Stimulated activated CD8-positive, alpha-beta memory T cell treated with anti-CD3 and anti-CD28 coated beads, Interleukin-12 subunit alpha, Interleukin-12 subunit beta, amount 100 ng/mL, for 24 hours (primary cell): ENCODE results near the gene TMEM218.

Source experiments
- DNase-seq: peaks from one replicate; pipeline ENCODE4 v3.0.0-alpha.2; 2020; ENCODE audit errors: extremely low read depth

The TMEM218 gene

DNA sequence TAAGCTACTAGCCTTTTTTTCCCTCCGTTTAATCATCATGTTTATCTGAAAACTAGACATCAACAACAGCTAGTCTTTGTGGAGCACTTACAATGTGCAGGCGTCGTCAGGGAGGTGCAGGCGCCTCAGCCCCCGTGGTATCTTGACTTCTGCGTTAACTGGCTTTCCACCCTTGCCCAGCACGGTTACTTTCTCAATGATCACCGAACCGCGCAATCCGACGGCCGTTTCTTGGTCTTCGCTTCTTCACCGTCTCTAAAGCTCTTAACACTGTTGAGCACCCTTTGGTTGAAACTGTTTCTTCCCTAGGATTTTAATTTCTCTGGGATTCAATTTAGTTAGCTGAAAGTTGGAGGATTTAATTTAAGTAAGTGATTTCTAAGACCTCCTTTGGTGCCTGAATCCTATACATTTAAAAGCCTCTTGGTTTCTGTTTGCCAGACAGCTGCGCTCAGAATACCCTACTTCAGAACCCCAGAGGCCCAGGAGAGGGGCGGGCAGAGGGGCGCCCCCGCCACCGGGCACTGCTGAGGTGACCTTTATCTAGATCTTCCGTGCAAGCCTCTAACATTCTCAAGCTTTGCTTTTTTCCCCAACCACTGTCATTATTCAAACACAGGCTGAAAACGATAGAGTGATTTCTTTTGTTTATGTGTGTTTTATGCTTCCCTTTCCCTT lies 18.0 kb upstream of the TMEM218 start:
- no peak for DNase-seq

DNA sequence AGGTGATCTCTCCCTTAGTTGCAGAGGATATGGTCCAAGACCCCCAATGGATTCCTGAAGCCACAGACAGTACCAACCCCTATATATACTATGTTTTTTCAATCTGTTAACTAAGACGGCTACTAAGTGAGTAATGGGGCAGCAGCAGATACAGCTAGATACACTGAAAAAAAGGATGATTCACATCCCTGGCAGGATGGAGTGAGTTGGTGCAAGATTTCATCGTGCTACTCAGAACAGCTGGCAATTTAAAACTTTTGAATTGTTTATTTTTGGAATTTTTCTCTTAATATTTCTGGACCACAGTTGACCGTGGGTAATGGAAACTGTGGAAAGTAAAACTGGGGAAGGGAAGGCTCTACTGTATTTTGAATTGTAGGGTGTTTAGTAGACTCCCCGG lies 17.0 kb upstream of the TMEM218 start:
- DNase-seq = no peak

DNA sequence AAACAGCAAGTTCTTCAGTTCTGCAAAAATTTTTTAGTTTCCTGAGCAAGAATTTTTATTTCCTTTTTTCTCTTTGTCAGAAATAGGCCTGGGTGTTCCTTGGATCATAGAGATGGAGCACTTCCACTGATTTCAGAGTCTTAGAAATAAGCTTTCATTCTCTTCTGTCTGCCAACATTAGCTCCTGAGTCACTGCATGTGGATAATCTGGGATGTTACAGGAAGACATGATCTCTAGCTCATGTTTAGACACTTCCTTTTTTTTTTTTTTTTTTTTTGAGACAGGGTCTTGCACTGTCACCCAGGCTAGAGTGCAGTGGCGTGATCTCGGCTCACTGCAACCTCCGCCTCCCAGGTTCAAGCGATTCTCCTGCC lies 13.2 kb upstream of the TMEM218 start:
- no peak for DNase-seq

DNA sequence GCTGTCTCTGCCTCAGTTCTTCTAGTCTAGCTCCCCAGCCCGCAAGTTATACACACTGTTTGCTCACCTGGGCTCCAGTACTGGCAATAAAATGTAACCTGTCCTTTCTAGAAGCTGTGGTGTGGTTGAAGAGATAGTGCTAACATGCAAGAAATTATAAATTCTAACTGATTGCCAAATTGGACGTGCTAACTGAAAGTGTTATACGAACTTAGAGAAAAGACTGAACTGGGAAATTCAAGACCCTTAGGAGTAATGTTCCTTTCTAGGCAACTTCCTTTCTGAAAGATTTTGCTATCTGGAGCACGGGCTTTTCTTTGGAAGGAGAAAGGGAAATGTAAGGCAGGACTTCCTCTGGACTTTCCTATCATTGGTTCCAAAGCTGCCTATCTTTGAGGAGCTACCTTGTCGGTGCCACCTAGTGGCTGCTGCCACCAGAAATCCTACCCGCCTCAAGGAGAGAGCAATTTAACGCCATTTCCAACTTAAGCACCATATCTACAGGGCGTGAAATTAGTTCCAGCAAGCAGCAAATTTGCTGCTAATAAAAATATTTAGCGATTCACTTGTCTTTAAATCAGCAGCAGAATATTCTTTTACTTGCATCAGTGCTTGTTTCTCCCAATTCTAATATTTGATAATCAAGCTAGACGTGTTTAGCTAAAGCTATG lies 12.7 kb upstream of the TMEM218 start:
- no peak for DNase-seq

DNA sequence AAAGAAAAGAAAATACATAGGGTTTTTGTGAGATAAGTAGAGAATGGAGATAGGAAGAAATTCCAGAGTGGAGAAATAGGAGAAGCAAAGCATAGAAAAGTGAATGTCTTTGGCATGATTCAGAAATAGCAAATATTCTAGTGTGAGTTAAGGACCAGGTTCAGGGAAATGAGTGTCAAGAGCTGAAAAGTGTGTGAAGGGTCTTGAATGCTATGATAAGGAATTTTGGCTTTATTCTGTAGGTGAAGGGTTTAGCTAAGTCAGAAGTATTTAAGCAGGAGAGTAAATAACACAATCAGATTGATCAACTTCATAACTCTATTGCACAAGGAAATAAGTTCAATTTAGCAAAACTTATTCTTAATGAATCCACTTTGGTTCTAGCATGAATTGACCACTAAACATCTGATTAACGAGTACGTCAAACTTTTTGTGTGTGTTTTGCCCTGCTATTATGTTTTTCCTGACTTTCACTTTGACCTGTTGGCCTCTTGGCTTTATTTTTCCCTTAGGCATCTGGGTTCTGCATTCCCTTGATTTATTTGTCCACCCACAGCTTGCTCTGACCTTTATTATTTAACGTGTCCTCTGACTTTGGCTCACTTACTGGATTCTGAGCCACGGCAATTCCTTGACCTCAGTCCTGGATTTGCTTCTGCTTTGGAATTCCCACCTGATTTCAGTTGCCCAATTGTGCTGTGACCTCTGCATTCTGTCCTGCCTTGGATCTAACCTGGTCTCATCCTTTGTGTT lies 11.9 kb upstream of the TMEM218 start:
- no peak for DNase-seq

DNA sequence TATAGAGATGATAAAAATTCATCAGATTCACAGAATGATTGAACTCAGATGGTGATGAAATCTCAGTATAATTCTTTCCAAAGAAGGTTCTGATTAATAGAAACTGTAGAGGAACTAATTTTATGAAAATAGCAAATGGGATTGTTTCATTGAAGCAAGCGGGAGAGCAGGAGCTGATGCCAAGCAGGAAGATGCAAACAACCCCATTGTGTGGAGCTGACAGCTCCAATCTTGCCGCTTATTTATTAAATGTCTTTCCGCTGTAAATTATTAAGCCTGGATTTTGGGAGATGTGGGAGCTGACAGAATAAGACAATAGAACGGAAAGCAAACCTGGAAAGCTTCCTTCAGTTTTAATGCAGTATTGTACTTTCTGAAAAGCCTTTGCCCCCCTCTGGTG lies 6.0 kb upstream of the TMEM218 start:
- no peak for DNase-seq

DNA sequence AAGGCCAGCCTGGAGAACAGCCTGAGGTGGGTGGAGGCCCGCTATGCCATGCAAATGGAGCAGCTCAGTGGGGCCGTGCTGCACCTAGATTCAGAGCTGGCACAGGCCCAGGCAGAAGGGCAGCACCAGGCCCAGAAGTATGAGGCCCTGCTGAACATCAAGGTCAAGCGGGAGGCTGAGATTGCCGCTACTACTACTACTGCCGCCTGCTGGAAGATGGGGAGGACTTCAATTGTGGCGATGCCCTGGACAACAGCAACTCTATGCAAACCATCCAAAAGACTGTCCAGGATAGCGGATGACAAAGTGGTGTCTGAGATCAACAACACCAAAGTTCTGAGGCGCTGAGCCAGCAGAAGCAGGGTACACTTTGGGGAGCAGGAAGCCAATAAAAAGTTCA lies 3.1 kb upstream of the TMEM218 start:
- DNase-seq = no peak

DNA sequence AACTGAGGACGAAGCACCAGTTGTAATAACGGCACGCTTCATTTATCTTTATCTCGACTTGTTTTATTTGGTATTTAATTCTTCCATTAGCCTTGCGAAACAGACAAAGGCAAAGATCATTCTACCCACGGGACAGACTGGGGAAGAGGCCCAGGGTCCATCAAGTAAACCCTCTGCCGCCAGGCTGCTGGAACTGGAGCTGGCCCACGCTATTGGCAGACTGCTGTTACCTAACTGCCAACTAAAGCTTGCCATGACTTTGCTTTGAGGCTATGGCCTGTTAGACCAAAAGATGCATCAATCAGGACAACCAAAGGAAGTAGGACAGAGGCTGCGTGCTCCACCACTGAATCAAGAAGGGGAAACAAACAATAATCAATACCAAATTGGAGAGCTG lies 780 bp upstream of the TMEM218 start:
- DNase-seq = no peak

DNA sequence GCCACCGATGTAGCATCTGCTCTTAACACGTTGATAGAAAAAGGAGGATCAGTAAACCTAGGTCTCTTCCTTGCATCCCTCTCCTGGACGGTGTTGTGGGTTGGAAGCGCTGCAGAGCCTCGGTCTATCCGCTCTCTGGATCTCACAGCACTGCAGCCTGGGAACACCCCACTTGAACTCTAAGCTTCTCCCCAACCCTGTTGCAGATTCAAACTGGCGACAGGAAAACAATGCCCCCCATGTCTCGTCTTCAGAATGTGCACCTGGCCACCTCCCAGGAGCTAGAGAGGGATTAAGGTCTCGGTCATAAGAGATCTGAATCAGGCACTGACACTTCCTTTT lies 454 bp downstream of the TMEM218 start:
- DNase-seq = no peak

DNA sequence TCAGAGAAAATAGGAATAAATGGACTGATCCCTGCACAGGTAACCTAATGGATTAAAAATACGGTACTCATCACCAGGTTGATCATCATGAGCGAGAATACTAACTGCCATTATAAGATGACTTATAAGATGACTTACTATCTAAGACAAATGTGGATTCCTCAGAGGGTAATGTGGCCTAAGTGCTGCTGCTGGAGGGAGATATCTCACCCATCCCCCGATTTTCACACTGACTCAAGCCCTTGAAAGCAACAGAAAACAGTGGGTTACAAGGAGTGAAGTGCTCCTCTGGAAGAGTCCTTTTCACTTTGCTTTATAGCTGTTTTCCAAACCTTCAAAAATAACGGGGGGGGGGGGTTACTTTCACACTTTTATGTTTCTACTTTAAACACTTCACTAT lies 920 bp downstream of the TMEM218 start:
- no peak for DNase-seq

DNA sequence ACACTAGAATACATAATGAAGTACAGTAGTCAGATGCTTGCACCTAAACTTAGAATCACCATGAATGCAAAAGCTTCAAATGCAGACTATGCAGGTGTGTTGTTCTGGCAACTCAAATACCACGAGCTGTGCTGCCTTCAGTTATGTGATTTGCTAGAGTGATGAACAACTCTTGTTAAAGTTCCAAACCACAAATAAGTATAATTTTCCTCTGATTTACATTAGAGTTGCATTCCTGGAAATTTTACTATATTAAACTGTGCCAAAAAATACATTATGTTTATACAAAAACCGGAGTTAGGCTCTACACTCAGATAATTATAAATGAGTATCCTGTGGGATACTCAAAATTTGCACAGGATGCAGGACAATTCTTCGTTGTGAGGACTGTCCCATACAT lies 3.0 kb downstream of the TMEM218 start:
- no peak for DNase-seq

DNA sequence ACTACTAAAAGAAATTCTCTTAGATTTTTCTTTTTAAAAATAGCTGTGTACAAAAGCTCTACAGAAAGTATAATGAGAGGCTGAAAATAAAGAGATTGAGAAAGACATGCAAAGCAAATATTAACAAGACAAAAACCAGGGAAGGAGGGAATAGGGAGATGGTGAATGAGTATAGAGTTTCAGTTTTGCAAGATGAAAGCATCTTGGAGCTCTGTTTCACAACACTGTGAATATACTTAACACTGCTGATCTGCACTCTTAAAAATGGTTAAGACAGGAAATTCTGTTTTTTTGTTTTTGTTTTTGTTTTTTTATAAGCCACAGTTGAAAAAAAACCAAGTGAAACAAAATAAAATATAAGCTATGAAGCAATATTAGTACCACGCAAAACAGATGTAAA lies 5.5 kb downstream of the TMEM218 start:
- DNase-seq = no peak

DNA sequence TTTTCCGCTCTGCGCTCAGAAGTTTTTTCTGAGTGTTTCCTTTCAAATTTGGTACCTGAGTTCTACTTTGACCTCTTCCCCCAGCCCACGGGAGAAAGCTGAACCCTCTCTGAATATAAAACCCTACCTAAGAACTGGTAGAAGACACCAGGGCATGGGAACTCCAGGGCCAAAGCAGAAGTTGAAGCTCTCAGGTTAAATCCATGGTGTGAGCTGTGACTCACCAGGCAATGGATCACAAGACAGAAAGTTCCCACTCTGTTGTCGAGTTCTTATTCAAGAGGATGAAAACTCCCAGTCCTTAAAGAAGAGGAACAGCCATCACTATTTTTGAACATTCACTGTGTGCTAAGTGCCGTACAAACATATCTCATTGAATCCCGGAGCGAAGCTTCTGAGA lies 8.9 kb downstream of the TMEM218 start:
- DNase-seq = no peak

DNA sequence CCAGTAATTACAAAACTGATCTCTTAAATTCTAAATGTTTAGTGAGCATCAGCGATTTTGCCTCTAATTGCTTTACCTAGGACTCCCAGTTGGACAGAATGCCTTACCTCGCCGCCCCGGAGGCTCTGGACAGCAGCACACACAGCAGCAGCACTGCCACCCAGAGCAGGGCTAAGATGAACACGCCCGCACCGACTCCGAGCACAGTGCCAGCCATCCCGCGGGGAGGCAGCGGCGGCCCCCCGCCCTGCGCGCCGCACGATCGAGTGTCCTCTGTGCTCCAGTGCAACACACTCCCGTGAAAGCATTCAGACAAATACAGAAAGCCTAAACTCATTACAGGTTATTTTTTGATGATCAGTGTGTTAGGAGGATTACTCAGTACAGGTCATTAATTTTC lies 9.4 kb downstream of the TMEM218 start:
- DNase-seq = no peak

DNA sequence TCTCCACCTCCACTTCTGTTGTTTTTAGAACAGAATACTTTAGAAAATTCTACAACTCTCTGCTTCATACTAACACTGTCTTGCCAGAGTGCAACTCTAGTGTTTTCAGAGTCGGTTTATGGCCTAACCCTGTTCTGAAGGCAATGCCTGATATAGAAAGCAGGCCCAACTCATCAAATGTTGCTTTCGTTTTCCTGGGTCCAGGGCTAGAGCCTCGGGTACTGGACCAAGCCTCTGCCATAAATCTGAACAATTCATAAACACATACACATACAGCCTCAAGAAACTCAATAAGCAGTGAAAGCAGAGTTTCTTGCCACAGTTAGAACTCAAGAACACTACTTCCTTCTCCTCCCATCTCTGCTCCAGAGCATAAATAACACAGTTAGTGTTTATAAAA lies 9.8 kb downstream of the TMEM218 start:
- DNase-seq = no peak

DNA sequence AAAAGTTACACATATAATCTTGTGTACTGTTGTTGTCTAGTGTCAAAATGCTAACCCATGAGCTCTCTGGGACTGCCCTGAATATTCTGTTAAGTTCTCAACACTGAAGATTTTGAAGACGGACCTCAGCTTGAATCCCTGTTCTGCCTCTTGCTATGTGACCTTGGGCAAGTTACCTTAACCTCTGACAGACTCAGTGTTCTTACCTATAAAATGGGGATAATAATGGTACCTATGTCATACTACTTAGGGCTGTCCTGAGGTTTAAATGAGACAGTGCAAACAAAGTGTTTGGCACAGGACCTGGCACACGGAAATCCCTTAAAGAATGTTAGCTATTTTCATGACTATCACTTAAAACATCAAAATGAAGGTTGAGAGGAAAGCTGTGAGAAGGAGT lies 11.3 kb downstream of the TMEM218 start:
- no peak for DNase-seq

DNA sequence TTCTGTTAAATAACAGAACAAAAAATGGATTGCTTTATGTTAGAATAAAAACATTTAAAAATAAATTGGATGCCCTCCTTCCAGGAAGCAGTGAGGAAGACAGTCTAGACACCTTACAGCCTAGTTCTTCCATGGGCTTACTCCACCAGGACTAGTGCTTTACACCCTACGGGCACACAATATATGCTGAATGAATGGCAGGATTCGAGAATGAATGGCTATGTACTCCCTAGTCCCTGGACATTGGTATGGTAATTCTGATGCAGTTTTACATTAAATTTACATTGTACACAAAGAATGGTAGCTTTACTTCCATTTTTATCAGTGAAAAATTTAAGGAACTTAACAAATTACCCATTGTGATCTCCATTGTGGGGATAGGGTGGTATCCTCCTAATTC lies 16.7 kb downstream of the TMEM218 start:
- DNase-seq = no peak

DNA sequence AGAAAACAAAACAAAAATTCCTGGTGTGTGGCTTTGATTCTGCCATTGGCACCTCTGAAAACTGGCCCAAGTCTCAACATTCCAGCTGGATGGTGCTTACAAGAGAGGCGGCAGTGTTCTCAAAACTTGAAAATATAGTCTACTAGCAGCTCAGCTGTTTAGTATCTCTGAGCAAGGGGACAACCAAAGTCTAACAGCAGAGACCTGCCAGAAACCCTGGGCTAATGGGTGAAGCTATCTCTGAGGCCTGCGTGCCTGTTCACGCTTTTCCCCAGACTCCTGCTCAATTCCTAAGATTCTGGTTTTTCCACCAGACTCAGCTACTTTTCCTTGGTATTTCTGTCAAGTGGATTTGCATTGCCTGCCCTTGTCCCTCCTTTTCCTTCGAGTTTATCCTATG lies 17.9 kb downstream of the TMEM218 start:
- no peak for DNase-seq

DNA sequence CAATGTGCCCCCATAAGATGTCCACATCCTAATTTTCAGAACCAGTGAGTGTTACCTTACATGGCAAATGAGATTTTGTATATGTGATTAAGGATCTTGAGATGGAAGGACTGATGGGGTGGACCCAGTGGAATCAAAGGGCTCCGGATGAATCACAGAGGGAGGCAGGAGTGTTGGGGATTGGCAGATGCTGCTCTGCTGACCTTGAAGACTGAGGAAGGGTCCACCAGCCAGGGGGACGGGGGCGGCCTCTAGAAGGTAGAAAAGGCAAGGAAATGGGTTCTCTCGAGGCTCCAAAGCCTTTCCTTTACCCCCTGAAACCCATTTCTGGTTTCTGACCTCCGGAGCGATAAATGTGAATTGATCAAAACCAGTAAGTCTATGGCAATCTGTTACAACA lies 18.8 kb downstream of the TMEM218 start:
- no peak for DNase-seq

DNA sequence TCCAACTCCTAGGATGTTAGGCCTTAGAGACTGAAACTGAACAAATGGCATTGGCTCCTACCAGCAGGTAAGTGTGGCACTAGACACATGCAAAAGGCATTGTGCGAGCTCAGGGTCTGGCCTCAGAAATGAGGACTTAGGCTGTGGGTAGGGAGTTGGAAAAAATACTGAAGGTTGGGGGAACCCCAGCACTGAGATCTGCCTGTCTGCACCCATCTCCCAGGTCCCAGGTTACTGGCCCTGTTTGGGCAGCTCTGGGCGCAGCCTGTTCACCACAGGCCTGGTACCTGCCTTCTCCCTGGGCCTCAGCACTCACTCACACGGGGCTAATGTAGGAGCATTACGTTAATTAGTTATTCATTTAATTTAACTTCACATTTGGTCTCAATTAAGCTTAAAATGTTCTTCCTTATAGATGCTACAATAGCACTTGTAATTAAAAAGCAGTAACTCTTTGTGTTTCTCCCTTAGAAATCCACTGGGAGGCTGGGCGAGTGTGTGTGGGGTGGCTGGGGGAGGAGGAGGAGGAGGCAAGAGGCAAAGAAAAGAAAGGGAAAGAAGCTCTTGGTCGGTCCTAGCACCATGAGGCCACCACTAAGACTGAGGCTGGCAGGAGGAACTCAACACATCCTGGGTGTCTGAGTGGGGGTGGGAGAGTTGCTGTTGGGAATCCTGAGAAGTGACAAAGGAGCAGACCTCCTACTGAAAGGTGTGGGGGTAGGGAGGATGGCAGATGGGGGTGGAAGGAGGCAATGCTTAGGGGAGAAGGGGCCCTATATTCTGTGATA lies 19.4 kb downstream of the TMEM218 start:
- no peak for DNase-seq

DNA sequence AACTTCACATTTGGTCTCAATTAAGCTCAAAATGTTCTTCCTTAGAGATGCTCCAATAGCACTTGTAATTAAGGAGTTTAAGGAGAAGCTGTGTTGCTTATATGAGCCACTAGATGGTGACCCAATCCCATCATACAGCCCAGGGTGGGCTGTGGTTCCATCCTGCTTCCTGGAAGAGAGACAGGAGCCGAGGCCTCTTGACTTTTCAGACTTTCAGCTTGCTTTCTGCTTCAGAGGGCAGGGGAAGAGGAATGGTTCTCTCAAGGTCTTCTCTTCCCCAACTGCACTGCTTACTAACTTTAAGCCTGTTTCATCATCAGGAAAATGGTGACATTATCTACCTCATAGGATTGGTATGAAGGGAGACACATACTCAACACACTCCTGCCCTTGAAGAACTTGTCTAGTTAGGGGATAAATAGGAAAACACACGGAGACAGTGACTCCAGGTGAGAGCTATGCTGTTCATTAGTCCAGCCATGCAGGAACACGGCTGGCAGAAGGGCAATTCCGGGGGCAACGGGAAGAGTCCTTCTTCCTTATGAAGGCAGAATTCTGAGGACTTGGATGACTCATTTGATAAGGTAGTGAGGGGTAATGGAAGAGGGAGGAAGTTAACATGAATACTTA lies 20.1 kb downstream of the TMEM218 start:
- DNase-seq = no peak

DNA sequence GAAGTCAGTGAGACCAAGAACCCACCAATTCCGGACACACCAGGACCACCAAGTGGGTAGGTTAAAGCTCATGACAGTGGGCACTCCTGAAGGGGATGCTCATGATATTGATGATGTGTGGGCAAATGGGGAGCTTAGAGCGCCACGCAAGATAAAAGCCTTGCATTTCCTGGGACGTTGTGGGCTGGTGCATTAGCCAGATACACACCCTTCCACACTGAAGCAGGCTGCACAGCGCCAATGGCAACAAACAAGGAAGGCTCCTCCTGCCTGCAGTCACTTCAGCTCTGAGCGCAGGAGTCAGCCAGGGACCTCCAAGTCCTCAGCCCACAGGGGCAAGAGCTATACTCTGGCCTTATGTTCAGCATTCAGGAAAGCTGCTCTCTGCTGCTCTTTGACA lies 20.6 kb downstream of the TMEM218 start:
- DNase-seq = no peak
